Measurements from ENCODE around the gene PRELID3B.

DNA sequence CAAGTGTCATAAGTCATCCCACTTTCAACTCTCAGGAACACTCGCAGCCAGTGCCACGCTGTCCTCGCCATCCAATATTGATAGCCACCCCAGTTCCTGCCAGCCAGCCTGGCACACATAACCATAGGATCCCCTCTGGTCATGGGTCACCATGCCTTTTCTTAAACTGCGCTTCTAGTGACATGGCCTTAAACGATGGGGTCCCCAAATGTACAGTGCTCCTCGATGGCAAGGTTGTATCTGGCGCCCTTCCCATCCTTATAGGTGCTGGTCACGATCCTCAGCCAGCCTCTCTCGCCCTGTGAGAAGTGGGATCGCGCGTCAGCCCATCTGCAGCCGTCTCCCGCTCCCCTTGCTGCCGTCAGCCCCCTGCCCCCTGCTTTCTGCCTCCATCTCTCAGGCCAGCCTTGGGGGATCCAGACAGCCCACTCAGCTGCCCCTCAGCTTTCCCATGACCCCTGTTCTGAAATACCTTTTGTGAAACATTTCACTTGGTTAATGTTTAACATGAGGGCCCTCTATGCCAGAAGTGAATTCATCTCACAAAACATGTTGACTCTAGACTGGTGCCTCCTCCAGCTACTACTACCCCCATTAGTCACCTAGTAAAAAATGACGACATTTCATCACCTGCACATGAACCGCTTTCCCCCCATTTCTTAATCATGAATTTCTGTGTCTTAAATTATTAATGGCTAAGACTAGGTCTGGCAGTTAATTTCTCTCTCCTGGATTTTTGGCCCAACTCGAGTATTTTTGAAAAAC, 46.9 kb downstream of the PRELID3B start:
- TF ChIP-seq, protein P1, sequence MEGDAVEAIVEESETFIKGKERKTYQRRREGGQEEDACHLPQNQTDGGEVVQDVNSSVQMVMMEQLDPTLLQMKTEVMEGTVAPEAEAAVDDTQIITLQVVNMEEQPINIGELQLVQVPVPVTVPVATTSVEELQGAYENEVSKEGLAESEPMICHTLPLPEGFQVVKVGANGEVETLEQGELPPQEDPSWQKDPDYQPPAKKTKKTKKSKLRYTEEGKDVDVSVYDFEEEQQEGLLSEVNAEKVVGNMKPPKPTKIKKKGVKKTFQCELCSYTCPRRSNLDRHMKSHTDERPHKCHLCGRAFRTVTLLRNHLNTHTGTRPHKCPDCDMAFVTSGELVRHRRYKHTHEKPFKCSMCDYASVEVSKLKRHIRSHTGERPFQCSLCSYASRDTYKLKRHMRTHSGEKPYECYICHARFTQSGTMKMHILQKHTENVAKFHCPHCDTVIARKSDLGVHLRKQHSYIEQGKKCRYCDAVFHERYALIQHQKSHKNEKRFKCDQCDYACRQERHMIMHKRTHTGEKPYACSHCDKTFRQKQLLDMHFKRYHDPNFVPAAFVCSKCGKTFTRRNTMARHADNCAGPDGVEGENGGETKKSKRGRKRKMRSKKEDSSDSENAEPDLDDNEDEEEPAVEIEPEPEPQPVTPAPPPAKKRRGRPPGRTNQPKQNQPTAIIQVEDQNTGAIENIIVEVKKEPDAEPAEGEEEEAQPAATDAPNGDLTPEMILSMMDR (IDR thresholded peaks at IDR 0.05; ENCODE audit: low read depth, low read length, poor library complexity, severe bottlenecking) = no peak
- no peak for TF ChIP-seq EZH2phosphoT487 (IDR thresholded peaks at IDR 0.05; ENCODE audit: borderline replicate concordance, low read length)

All from DOHH2 (cell line).